GM12892 (cell line): ENCODE results near the gene AMBP.

Experiments
- POLR2A ChIP-seq: IDR thresholded peaks from 2 replicates; pipeline ENCODE4 v1.6.1; 2011; ENCODE audit warnings: low read depth, low read length, control low read depth
- POLR2AphosphoS5 ChIP-seq: IDR thresholded peaks from 2 replicates; pipeline ENCODE4 v1.6.1; 2011; ENCODE audit warnings: low read depth, low read length, control low read depth
- TAF1 ChIP-seq: IDR thresholded peaks from 2 replicates; pipeline ENCODE4 v1.6.1; 2011; ENCODE audit warnings: low read depth, mild to moderate bottlenecking, control low read depth, low read length, borderline replicate concordance

DNA sequence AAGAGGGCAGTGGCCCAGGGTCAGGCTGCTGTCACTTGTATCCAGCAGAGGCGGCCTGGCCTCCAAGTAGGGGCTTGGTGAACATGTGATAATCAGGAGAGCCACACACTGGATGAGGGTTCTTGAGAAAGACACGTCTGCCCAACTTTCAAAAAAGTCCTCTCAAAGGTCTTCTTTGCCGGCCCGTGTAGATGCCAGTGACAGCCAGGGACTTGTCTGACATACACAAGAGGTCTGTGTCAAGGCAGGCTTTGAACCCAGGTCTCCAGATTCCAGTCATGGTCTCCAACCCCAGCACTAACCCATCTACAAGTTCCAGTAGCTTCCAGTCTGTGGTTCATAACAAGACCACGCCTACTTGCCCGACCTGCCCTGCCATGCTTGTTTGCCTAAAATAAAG is 7.9 kb upstream of the AMBP start:
- TF ChIP-seq POLR2AphosphoS5 (no peak), POLR2A (no peak), TAF1 (no peak)
